Tibial nerve (tissue), 4 donors: ENCODE data around the gene STAMBP. TPM values are rescaled to one million over a fixed set of nuclear protein-coding genes. Genes with fewer than 3 reads are reported as not detected.

Source experiments
- DNase-seq, 2 donors: peaks; one replicate each; pipeline ENCODE4 v3.0.0-alpha.2; 2019; ENCODE audit warnings: low spot score in 2 of 2
- H3K27ac ChIP-seq, 4 donors: fragments of 200-600 bp; sonication (generic) in 3 of 4; one replicate each; pipeline ENCODE4 v1.5.1; 2017 to 2019; ENCODE audit warnings: mild to moderate bottlenecking in 1 of 4
- H3K27me3 ChIP-seq, 2 donors: fragments of 200-600 bp; sonication (generic) in 1 of 2; one replicate each; pipeline versions ENCODE4 v1.5.1 to v1.6.0; 2017 to 2019
- H3K36me3 ChIP-seq, 3 donors: fragments of 200-600 bp; sonication (generic); one replicate each; pipeline ENCODE4 v1.5.1; 2018 to 2019
- H3K4me1 ChIP-seq, 4 donors: fragments of 200-600 bp; sonication (generic) in 3 of 4; one replicate each; pipeline ENCODE4 v1.5.1; 2017 to 2019
- H3K4me3 ChIP-seq, 4 donors: fragments of 200-600 bp; sonication (generic) in 3 of 4; one replicate each; pipeline ENCODE4 v1.5.1; 2017 to 2019; ENCODE audit warnings: mild to moderate bottlenecking in 1 of 4, moderate library complexity in 1 of 4
- H3K9me3 ChIP-seq, 4 donors: fragments of 200-600 bp; sonication (generic) in 3 of 4; one replicate each; pipeline ENCODE4 v1.5.1; 2017 to 2019
- CTCF ChIP-seq, 5 experiments: fragments of 200-600 bp in 3 of 5; fragments of 450-650 bp in 2 of 5; sonication (generic) in 3 of 5; IDR thresholded peaks; one replicate each; pipeline ENCODE4 v1.5.1; 2016 to 2019; ENCODE audit warnings: antibody characterized with exemption in 5 of 5, mild to moderate bottlenecking in 3 of 5, moderate library complexity in 2 of 5
- EP300 ChIP-seq, 2 donors: sonication (generic); formaldehyde crosslinking; IDR thresholded peaks; one replicate each; pipeline ENCODE4 v1.6.1; 2017; ENCODE audit warnings: antibody characterized with exemption in 2 of 2, mild to moderate bottlenecking in 1 of 2
- POLR2A ChIP-seq, 2 donors: fragments of 450-650 bp; IDR thresholded peaks; one replicate each; pipeline ENCODE4 v1.6.1; 2017; ENCODE audit warnings: antibody characterized with exemption in 2 of 2, mild to moderate bottlenecking in 2 of 2, moderate library complexity in 2 of 2
- WGBS, 2 donors: methylation state at CpG; one replicate each; pipeline ENCODE4 v1.1.5; 2018; 5-methylcytosine and 5-hydroxymethylcytosine counted together
- total RNA-seq, 4 donors: library from RNA; depleted of rRNA; stranded (reverse); fragments of >200 nt; gene quantifications; one replicate each; pipeline ENCODE4 v1.1.0, GENCODE V29; 2016

The STAMBP gene
- total RNA-seq, 4 donors from 2014 or later = 20.7 to 47.2 (median 24.8) TPM

GRCh38 chr2:73922681-73923080 is 93.9 kb downstream of the STAMBP start:
- H3K4me3 ChIP-seq = no peak overlapping the region
- DNase-seq = no peak
- H3K27me3 ChIP-seq = peaks cover 0 to 10% of the 10 kb centered on the region in 2 donors
- H3K9me3 ChIP-seq = no peaks in the 10 kb centered on the region
- H3K27ac ChIP-seq = no peak overlapping the region
- TF ChIP-seq POLR2A (IDR thresholded peaks at IDR 0.05) (no peak), CTCF (IDR thresholded peaks at IDR 0.05) (no peak), EP300 (IDR thresholded peaks at IDR 0.05) (no peak)
- WGBS, 2 donors = 60% methylated on average over 5 of the region's 5 CpGs
- peaks cover 0 to 9% (median under 1%) of the 10 kb centered on the region in 4 donors for H3K4me1 ChIP-seq
- H3K36me3 ChIP-seq = no peaks in the 10 kb centered on the region

Other genes starting within 250 kb of the STAMBP start
- not detected for gene NAT8, start 186.5 kb upstream of the STAMBP start, total RNA-seq
- 10 to 100 TPM in 3 of 4 donors, 1 to 10 TPM in 1; 6.7 to 23.7 (median 16.6) TPM for gene TPRKB, start 91.6 kb upstream of the STAMBP start, total RNA-seq
- gene DUSP11, start 48.9 kb upstream of the STAMBP start, total RNA-seq = 10 to 100 TPM; 19.8 to 34.1 (median 25.3) TPM
- not detected for gene C2orf78, start 44.8 kb upstream of the STAMBP start, total RNA-seq
- 10 to 100 TPM in 3 of 4 donors, 1 to 10 TPM in 1; 6.3 to 20.1 (median 16.8) TPM for gene ACTG2, start 64.0 kb downstream of the STAMBP start, total RNA-seq
- 10 to 100 TPM; 36.9 to 63.9 (median 44.0) TPM for gene DGUOK, start 97.9 kb downstream of the STAMBP start, total RNA-seq
- 10 to 100 TPM in 1 of 4 donors, 1 to 10 TPM in 3; 4.3 to 14.1 (median 6.6) TPM for gene TET3, start 155.9 kb downstream of the STAMBP start, total RNA-seq